Lower leg skin (tissue), 4 donors: ENCODE measurements around the gene SLC6A17. TPM values are rescaled to one million over a fixed set of nuclear protein-coding genes. Genes with fewer than 3 reads are reported as not detected.

Source experiments
- DNase-seq, 2 donors: peaks; one replicate each; pipeline ENCODE4 v3.0.0-alpha.2; 2019; ENCODE audit warnings: low spot score in 2 of 2
- H3K4me3 ChIP-seq: fragments of 200-600 bp; sonication (generic); 2 replicates; pipeline ENCODE4 v1.5.1; 2017; ENCODE audit warnings: mild to moderate bottlenecking, low read depth; ENCODE audit not compliant: poor library complexity, severe bottlenecking
- POLR2A ChIP-seq, 2 donors: fragments of 450-650 bp; IDR thresholded peaks; one replicate each; pipeline ENCODE4 v1.6.1; 2016 to 2017; ENCODE audit warnings: antibody characterized with exemption in 2 of 2, mild to moderate bottlenecking in 1 of 2, moderate library complexity in 1 of 2
- WGBS, 2 donors: methylation state at CpG; one replicate each; pipeline ENCODE4 v1.1.5; 2018; 5-methylcytosine and 5-hydroxymethylcytosine counted together
- intact Hi-C: fragments of 100-400 bp; cut with DNase I; formaldehyde crosslinking; loops from one replicate; pipeline ENCODE4 v1.15.0; 2023; ENCODE audit warnings: low total_unique reads
- total RNA-seq, 4 donors: library from RNA; depleted of rRNA; stranded (reverse); fragments of >200 nt; gene quantifications; one replicate each; pipeline ENCODE4 v1.1.0, GENCODE V29; 2016
- TF ChIP-seq, protein P1 (sequence below), 3 donors: fragments of 450-650 bp; IDR thresholded peaks; one replicate each; pipeline ENCODE4 v1.5.1; 2016; ENCODE audit warnings: antibody characterized with exemption in 3 of 3, mild to moderate bottlenecking in 3 of 3, moderate library complexity in 2 of 3

Gene SLC6A17
- total RNA-seq, 4 donors from 2014 or later, result 4.5 to 6.9 (median 5.8) TPM

DNA sequence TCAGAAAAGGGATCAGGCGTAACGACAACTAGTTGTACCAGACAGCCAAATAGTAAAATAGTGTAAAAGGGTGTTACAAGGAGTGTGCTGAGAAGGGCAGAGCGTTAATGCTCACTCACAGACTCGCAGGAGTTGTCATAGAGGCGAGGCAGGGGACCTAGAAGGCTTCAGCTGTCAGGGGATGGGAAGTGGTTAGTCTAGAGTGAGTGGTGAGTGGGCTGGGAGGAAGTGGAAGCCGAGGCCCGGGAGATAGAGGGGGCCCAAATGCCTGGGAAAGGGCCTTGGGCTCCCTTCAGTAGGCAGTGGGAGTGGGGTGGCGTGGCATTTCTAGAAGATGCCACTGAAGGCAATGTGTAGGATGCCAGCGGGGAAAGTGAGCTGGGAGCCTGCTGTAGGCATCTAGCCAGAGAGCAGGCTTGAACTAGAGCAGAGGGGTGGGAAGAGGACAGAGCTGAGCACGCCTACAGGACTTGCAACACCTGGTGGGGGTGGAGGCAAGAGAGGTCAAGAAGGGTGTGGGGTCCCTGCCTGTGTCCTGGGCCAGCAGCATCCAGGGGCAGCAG, 10.3 kb downstream of the SLC6A17 start:
- WGBS, 2 donors, result 42 to 43% methylated on average over 10 of the region's 10 CpGs
- intact Hi-C loops, result no loop called here
- TF ChIP-seq, protein P1, sequence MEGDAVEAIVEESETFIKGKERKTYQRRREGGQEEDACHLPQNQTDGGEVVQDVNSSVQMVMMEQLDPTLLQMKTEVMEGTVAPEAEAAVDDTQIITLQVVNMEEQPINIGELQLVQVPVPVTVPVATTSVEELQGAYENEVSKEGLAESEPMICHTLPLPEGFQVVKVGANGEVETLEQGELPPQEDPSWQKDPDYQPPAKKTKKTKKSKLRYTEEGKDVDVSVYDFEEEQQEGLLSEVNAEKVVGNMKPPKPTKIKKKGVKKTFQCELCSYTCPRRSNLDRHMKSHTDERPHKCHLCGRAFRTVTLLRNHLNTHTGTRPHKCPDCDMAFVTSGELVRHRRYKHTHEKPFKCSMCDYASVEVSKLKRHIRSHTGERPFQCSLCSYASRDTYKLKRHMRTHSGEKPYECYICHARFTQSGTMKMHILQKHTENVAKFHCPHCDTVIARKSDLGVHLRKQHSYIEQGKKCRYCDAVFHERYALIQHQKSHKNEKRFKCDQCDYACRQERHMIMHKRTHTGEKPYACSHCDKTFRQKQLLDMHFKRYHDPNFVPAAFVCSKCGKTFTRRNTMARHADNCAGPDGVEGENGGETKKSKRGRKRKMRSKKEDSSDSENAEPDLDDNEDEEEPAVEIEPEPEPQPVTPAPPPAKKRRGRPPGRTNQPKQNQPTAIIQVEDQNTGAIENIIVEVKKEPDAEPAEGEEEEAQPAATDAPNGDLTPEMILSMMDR (IDR thresholded peaks at IDR 0.05), result no peak
- no peak for TF ChIP-seq POLR2A (IDR thresholded peaks at IDR 0.05)
- no peak overlapping the region for H3K4me3 ChIP-seq
- DNase-seq, result no peak

DNA sequence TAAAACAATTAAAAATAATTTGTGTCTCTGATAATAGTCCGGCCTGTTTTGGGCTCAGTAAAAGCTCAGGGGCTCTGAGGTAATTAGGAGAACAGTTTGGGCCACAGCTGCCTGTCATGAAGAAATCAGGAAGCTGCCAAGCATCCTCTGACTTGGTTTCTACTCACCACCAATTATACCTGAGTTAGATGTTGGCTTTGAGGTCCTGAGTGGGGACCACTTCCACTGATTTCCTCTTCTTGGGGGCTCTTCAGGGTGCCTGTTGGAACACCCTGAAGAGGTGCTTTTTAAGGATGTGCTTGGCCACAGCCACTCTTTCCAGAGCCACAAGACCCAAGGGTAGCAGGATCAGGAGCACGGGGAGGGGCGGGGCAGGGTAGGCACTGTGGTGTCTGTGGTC, 10.9 kb downstream of the SLC6A17 start:
- TF ChIP-seq, protein P1 (IDR thresholded peaks at IDR 0.05), result no peak
- TF ChIP-seq POLR2A (IDR thresholded peaks at IDR 0.05), result no peak
- 92 to 93% methylated on average over 2 to 3 of the region's 3 CpGs for WGBS, 2 donors
- no peak overlapping the region for H3K4me3 ChIP-seq
- DNase-seq, result no peak
- intact Hi-C loops, result no loop called here

DNA sequence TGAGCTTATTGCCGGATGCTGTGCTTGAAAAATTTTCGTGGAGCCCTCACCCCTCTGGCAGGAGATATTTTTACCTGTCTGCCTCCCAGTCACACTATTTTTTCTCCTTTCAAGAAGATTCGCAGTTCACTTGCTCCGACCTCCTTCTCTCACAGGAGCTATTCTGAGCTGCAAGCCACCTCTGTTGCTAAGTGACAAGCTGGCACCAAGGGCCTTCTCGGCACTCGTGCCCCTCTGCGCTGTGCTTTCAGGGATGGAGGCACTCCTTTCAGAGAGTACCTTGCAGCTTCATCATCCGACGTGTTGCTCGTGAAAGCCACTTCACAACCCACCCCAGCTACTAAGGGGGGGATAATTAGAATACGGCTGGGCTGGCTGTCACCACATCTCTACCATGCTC, 11.6 kb downstream of the SLC6A17 start:
- TF ChIP-seq, protein P1 (IDR thresholded peaks at IDR 0.05), result no peak
- TF ChIP-seq POLR2A (IDR thresholded peaks at IDR 0.05), result no peak
- 87 to 94% methylated on average over 11 of the region's 11 CpGs for WGBS, 2 donors
- H3K4me3 ChIP-seq, result no peak overlapping the region
- intact Hi-C loops, result no loop called here
- no peak for DNase-seq

DNA sequence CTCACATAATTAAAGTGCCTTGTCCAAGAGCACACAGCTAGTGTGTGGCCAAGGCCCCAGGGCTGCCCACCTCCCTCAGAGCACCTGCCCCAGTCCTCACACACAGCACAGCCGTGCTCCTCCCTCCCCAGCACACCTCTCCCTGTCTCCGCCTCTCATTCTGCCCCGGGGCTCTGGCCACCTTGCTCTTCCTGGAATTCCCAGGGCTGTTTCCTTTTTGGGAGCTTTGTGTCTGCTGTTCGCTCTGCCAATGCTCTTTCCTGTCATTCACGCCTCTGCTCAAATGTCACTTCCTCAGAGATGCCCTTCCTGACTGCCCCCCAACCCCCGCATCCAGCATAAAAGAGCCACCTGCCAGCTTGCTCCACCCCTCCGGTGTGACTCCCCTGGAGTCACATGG, 13.3 kb downstream of the SLC6A17 start:
- 50 to 55% methylated on average over 7 of the region's 7 CpGs for WGBS, 2 donors
- H3K4me3 ChIP-seq, result no peak overlapping the region
- TF ChIP-seq POLR2A (IDR thresholded peaks at IDR 0.05), result no peak
- TF ChIP-seq, protein P1 (IDR thresholded peaks at IDR 0.05), result no peak
- DNase-seq, result no peak
- intact Hi-C loops, result no loop called here

DNA sequence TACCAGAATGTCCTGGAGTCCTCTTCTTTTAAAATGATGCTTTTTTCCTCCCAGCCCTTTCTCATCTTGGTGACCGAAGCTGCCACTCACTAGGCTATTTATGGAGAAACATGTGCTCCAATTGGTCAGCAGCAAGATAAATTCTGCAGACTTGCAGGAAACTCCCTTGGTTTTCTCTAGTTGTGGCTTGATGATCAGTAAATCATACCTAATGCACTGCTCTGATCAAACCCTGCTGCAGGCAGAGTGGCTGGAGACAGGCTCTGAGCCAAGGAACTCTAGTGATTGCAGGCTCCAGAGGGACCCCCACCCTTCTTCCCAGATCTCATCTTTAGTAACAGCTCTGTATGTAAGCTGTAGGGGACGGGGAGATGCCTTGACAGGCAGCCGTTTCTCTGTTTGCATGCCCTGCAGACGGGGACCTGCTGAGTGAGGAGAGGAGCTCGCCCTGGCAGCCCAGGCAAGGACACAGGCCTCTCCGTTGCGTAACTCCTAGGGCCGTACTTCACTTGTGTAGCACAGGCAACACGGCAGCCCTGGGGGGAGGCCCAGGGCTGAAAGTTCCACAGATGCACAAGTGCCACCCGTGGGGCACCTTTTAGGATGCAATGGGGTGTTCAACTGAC, 14.5 kb downstream of the SLC6A17 start:
- DNase-seq, result no peak
- TF ChIP-seq, protein P1 (IDR thresholded peaks at IDR 0.05), result no peak
- TF ChIP-seq POLR2A (IDR thresholded peaks at IDR 0.05), result no peak

More for the DNA sequence above, 14.5 kb downstream of the SLC6A17 start:
- no peak overlapping the region for H3K4me3 ChIP-seq
- 31 to 66% methylated on average over 8 to 9 of the region's 10 CpGs for WGBS, 2 donors
- intact Hi-C loops, result no loop called here
